Adrenal gland (tissue), 12 donors: ENCODE results near the gene RGS17. TPM values are rescaled to one million over a fixed set of nuclear protein-coding genes. Genes with fewer than 3 reads are reported as not detected.
A peak's percentile ranks its signal among the peaks of the same experiment; 100 is the strongest.
"Not testable (repeated sequence)": the region's sequence is repeated elsewhere in the genome, so short reads cannot be mapped to it uniquely, and the experiment has no call there.

Experiments
- DNase-seq, 7 donors: peaks; one replicate each; pipeline ENCODE4 v3.0.0-alpha.2; 2019 to 2020
- H3K27ac ChIP-seq, 5 donors: fragments of 200-600 bp; sonication (generic) in 4 of 5; 1 replicate in 3 of 5; 2 replicates in 2 of 5; pipeline versions ENCODE4 v1.5.1 to v1.8.0; 2016 to 2020; ENCODE audit warnings: mild to moderate bottlenecking in 1 of 5
- H3K27me3 ChIP-seq: fragments of 200-600 bp; 2 replicates; pipeline ENCODE4 v1.8.0; 2021
- H3K36me3 ChIP-seq, 2 donors: fragments of 200-600 bp; replicated peaks in 1 of 2; 1 replicate in 1 of 2; 2 replicates in 1 of 2; pipeline versions ENCODE4 v1.5.1 to v1.8.0; 2018 to 2022
- H3K4me1 ChIP-seq, 2 donors: fragments of 200-600 bp; replicated peaks in 1 of 2; 1 replicate in 1 of 2; 2 replicates in 1 of 2; pipeline versions ENCODE4 v1.5.1 to v1.8.0; 2018 to 2021
- H3K4me3 ChIP-seq, 4 donors: fragments of 200-600 bp; sonication (generic) in 3 of 4; one replicate each; pipeline ENCODE4 v1.5.1; 2016 to 2018
- H3K9me3 ChIP-seq, 3 donors: fragments of 200-600 bp; sonication (generic) in 1 of 3; replicated peaks in 1 of 3; 1 replicate in 2 of 3; 2 replicates in 1 of 3; pipeline versions ENCODE4 v1.5.1 to v1.8.0; 2016 to 2021
- CTCF ChIP-seq, 6 experiments: fragments of 450-650 bp in 4 of 6; fragments of 200-600 bp in 2 of 6; sonication (generic) in 1 of 6; IDR thresholded peaks; 1 replicate in 5 of 6; 2 replicates in 1 of 6; pipeline versions ENCODE4 v1.5.1 to v1.8.0; 2016 to 2021; ENCODE audit warnings: antibody characterized with exemption in 6 of 6, mild to moderate bottlenecking in 2 of 6, moderate library complexity in 1 of 6
- POLR2A ChIP-seq, 2 donors: fragments of 450-650 bp; IDR thresholded peaks; one replicate each; pipeline ENCODE4 v1.6.1; 2017; ENCODE audit warnings: antibody characterized with exemption in 2 of 2, mild to moderate bottlenecking in 2 of 2, moderate library complexity in 1 of 2
- WGBS, 4 donors: extraction: QIAGEN DNeasy Blood & Tissue Kit in 2 of 4; methylation state at CpG; one replicate each; pipeline versions ENCODE4 v1.1.5 to v1.1.7; 2013 to 2017; 5-methylcytosine and 5-hydroxymethylcytosine counted together
- intact Hi-C, 2 donors: fragments of 100-400 bp; cut with DNase I; formaldehyde crosslinking; loops; one replicate each; pipeline versions ENCODE4 v1.14.1 to v1.15.0; 2022 to 2023
- polyA plus RNA-seq, 3 donors: library from polyadenylated mRNA; stranded (reverse); fragments of 200-250 nt in 2 of 3; fragments of 350-450 nt in 1 of 3; fragmentation: Illumina TruSeq in 1 of 3; extraction: RNeasy Lipid Tissue Mini Kit (QIAGEN cat#74804) in 1 of 3; gene quantifications; one replicate each; pipeline ENCODE4 v1.2.3, GENCODE V29; 2013 to 2014
- total RNA-seq, 9 donors: library from RNA; depleted of rRNA in 4 of 9; stranded (reverse); fragments of >200 nt in 4 of 9; fragments of 120-200 nt in 1 of 9; fragmentation: NEBNext Ultra II Directional in 1 of 9; extraction: Animal tissue kit (Norgen Biotek cat#: 25700) in 1 of 9; gene quantifications; one replicate each; pipeline versions ENCODE4 v1.1.0 to v1.2.4, GENCODE V29; 2013 to 2023
- donor health status: healthy with polysubstance abuse.
- donor health status: Bipolar disorder and iron deficiency.
- donor health status: DM: yes; HTN: yes; CAD: no.
- donor health status: DM: no; HTN: no; CAD: no.
- donor health status: DM: no; HTN: no; CAD: no.
- donor health status: DM: yes; HTN: yes; CAD: no.

RGS17 gene
- total and polyA plus RNA-seq, 12 donors = under 0.01 to 0.83 (median 0.16) TPM; not detected in 5

DNA sequence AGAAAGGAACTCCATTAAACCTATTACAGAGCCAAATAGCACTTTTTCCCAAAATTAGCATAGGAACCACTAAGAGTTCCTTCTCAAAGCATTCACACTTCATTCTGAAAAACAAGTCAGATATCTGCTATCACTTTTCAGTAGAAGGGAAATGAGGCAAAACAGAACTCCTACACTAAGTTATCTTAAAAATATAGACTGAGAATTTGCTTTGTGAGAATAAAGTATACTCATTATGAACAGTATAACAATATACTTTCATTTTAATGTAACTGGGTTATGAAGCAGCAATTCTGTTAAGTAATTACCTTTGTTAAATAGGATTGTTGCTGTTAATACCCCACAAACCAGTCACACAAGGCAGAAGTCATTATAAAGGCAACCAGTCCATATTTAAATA lies 137.2 kb downstream of the RGS17 start:
- DNase-seq = no peak
- TF ChIP-seq CTCF (IDR thresholded peaks at IDR 0.05) (no peak), POLR2A (IDR thresholded peaks at IDR 0.05) (no peak)
- no peaks in the 10 kb centered on the region for H3K9me3 ChIP-seq
- H3K27ac ChIP-seq = no peak overlapping the region
- peaks cover 0 to 5% of the 10 kb centered on the region in 2 donors for H3K4me1 ChIP-seq
- no peak overlapping the region for H3K4me3 ChIP-seq
- intact Hi-C loops = no loop called here
- H3K27me3 ChIP-seq = no peaks in the 10 kb centered on the region
- H3K36me3 ChIP-seq = peaks cover 0 to 36% of the 10 kb centered on the region in 2 donors

- Histone ChIP-seq H3K4me3 (no peak overlapping the region), H3K27me3 (no peaks in the 10 kb centered on the region), H3K27ac (no peak overlapping the region), H3K36me3 (peaks cover 0 to 36% of the 10 kb centered on the region in 2 donors), H3K4me1 (peaks cover 0 to under 1% of the 10 kb centered on the region in 2 donors), H3K9me3 (no peaks in the 10 kb centered on the region)
- TF ChIP-seq POLR2A (IDR thresholded peaks at IDR 0.05) (no peak), CTCF (IDR thresholded peaks at IDR 0.05) (no peak)
- DNase-seq = no peak
- intact Hi-C loops = no loop called here
Measured at GRCh38 chr6:152993431-152993830, 137.7 kb downstream of the RGS17 start.

GRCh38 chr6:152986978-152987377 lies 144.1 kb downstream of the RGS17 start:
- WGBS, 4 donors = 81 to 96% (median 89%) methylated on average over 2 of the region's 2 CpGs
- no peak overlapping the region for H3K4me3 ChIP-seq
- intact Hi-C loops = no loop called here

GRCh38 chr6:152985300-152985699 lies 145.8 kb downstream of the RGS17 start:
- intact Hi-C loops, H3K27me3 ChIP-seq, H3K9me3 ChIP-seq, H3K4me3 ChIP-seq, H3K36me3 ChIP-seq, DNase-seq: not testable (repeated sequence)
- peaks cover 12 to 27% of the 10 kb centered on the region in 2 donors for H3K4me1 ChIP-seq
- H3K27ac ChIP-seq = peak overlapping the region in 1 of 5 donors; percentile 85
- 88 to 92% (median 89%) methylated on average over 11 of the region's 11 CpGs for WGBS, 4 donors

More at GRCh38 chr6:152986978-152987377, 144.1 kb downstream of the RGS17 start:
- Histone ChIP-seq H3K27me3 (no peaks in the 10 kb centered on the region), H3K4me1 (peaks cover 9 to 22% of the 10 kb centered on the region in 2 donors), H3K27ac (no peak overlapping the region), H3K36me3 (peaks cover 0 to under 1% of the 10 kb centered on the region in 2 donors), H3K9me3 (no peaks in the 10 kb centered on the region)
- DNase-seq = no peak
- TF ChIP-seq POLR2A (IDR thresholded peaks at IDR 0.05) = no peak
- TF ChIP-seq CTCF (IDR thresholded peaks at IDR 0.05) = no peak

GRCh38 chr6:152984513-152984872 lies 146.6 kb downstream of the RGS17 start:
- no peak for DNase-seq
- Histone ChIP-seq H3K4me3 (peak overlapping the region in 2 of 4 donors; percentile 79 to 95), H3K27ac (peak overlapping the region in 3 of 5 donors; percentile 85 to 97 (median 96)), H3K27me3 (no peaks in the 10 kb centered on the region), H3K4me1 (peaks cover 12 to 27% of the 10 kb centered on the region in 2 donors), H3K9me3 (no peaks in the 10 kb centered on the region), H3K36me3 (no peaks in the 10 kb centered on the region)
- intact Hi-C loops = no loop called here
- WGBS, 4 donors = 6 to 7% (median 6%) methylated on average over 7 of the region's 7 CpGs
- no peak for TF ChIP-seq POLR2A (IDR thresholded peaks at IDR 0.05)
- TF ChIP-seq CTCF (IDR thresholded peaks at IDR 0.05) = no peak
